GM19351 (cell line): ENCODE measurements around the gene VAT1L.

Experiments
- ATAC-seq: cut with Tn5 transposase; IDR thresholded peaks from one replicate; pipeline ENCODE4 v1.9.1; 2021; ENCODE audit warnings: mild to moderate bottlenecking, moderate library complexity; ENCODE audit not compliant: unreplicated experiment

The VAT1L gene, protein sequence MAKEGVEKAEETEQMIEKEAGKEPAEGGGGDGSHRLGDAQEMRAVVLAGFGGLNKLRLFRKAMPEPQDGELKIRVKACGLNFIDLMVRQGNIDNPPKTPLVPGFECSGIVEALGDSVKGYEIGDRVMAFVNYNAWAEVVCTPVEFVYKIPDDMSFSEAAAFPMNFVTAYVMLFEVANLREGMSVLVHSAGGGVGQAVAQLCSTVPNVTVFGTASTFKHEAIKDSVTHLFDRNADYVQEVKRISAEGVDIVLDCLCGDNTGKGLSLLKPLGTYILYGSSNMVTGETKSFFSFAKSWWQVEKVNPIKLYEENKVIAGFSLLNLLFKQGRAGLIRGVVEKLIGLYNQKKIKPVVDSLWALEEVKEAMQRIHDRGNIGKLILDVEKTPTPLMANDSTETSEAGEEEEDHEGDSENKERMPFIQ

DNA sequence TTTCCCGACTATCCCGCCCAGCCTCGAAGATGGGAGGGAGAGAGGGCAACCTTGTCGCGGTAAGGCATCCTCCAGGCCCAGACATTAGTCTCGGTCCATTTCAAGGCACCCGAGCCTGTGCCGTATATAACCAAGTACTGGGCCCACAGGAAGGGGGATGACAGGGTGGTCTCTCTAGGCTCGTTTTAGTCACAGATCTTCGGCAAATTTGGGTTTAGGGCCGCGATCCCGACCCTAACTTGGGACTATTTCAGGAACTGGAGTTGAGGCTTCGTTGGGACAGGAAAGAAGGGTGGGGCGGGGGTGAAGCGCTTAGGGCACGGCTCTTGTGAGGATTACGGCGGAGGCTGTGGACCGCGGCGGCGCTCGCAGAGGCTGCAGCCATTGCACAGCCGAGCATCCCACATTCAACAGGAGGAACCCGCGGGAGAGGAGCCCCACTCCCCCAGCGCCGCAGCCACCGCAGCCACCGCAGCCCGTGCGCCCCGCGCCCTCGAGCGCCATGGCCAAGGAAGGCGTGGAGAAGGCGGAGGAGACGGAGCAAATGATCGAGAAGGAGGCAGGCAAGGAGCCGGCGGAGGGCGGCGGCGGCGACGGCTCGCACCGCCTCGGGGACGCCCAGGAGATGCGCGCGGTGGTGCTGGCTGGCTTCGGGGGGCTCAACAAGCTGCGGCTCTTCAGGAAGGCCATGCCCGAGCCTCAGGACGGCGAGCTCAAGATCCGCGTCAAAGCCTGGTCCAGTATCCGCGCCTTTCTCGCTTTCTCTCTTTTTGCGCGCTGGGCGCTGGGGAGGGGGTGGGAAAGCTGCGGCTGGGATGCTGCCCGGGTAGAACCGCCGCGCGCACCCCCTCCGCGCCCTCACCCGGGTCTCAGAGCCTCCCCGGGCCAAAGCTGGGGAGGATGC lies at the start of gene VAT1L:
TSS of gene VAT1L (plus strand) at position 384 of the 904 bp plus-strand sequence. CDS start at position 503, 119 bp downstream.
- peak; percentile 89 for ATAC-seq

DNA sequence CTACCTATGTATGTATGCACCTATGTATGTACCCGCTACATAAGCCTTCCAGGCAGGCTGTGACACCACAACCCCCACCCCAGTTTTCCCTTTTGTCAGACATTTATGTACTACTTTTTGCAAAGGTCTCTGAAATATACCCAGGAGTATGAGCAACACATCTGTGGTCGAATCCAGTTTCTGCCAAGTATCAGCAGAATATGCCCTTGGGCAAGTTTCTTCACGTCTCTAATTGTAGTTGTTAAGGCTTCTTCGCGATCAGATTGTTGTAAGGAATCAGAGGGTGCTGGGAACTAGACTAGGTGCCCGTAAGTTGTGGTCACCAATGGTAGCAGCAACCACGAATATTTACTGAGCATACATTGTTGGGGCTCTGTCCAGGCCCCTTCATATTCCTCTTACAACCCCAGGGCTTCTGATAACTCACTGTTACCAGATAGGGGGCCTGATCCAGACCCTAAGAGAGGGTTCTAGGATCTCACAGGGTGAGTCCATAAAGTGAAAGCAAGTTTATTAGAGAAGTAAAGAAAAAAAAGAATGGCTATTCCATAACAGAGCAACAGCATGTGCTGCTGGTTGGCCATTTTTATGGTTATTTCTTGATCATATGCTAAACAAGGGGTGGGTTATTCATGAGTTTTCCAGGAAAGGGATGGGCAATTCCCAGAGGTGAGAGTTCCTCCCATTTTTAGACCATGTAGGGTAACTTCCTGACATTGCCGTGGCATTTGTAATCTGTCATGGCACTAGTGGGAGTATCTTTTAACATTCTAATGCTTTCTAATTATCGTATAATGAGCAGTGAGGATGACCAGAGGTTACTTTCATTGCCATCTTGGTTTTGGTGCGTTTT lies 49.4 kb upstream of the VAT1L start:
- ATAC-seq: no peak

DNA sequence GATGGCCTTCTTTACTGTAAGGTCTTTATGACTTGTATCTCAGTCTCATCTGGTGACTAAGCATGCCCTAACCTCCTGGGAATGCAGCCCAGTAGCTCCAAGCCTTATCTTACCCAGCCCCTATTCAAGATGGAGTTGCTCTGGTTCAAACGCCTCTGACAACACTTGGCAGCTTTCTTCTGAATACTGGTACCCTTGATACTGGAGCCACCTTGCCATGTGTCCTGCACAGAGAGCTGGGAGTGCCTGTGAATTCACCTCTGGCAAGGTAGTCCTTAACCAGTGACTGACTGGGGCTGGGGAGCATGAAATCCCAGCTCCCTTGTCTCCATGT lies 48.8 kb upstream of the VAT1L start:
- ATAC-seq: no peak

DNA sequence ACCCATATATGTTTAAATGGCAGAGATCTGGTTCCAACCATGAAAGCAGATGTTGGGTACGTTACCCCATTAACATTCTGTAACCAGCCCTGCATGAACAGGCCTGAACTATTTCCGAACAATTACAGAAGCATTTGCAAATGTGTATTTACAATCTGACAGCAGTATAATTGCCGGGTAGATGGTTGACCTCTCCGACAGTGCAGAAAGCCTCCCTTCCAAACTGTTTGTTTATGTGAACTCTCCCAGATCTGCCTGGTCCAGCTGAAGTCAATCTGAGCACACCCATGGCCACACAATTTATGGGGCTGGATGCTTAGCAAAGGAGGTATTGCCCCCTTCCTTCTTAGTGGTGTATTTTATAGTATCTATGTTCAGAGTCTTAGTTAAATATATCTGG lies 44.2 kb upstream of the VAT1L start:
- ATAC-seq: no peak

DNA sequence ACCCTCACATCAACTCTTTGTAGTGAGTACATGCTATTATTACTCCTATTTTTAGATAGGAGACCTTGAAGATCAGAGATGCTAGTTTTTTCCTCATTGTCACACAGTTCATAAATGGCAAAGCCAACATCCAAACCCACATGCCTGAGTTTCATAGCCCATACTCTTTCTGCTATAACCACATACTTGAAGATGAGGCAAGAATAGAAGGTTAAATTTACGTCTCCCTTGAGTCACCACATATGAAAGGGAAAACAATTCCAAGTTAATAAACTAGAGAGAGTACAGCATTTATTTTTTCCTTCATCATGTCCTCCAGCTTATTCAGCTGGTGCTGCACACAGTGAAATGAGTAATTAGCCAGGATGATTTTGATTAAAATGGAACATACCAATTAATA lies 42.4 kb upstream of the VAT1L start:
- no peak for ATAC-seq

DNA sequence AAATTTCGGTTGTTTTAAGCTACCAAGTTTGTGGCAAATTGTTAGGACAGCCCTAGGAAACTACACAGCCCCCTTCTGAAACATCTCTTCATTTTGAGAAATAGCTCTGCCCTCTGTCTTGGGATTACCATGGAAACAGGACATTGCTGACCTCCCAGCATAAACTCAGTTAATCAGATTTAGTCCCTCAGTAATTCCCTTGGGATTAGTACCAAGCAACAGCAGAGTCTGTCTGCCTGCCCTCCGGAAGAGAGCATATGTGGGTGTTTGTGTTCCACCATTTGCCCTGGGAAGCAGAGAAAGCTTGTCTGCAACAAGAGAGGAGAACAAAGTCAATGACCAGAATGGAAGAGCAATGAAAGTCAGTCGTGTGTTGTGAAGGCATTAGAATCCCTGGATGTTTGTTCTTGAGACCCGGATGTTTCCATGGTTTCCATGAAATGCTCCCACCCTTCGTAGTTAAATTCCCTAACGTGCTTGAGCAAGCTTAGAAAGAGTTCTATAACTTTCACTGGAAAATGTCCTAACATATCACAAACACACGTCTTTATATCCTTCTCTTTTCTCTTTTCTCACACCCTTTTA lies 39.9 kb upstream of the VAT1L start:
- ATAC-seq: no peak

DNA sequence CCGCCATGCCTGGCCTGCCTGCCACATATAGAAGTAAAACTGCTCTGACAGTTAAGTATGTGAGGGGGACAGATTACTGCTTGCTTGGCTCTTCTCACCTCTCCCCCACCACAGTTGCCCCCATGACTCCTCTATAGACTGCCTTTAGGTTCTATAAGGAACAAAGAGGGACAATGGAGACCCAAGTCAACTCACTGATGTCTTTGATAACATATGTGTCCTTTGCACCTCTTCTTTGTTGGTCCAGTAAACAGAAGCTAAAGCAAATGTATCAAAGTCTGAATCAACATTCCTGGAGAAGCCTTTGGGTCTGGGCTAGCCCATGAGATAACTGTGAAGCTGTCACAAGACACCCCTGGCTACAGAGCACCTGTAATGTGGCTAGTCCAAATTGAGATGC lies 38.9 kb upstream of the VAT1L start:
- ATAC-seq: no peak

DNA sequence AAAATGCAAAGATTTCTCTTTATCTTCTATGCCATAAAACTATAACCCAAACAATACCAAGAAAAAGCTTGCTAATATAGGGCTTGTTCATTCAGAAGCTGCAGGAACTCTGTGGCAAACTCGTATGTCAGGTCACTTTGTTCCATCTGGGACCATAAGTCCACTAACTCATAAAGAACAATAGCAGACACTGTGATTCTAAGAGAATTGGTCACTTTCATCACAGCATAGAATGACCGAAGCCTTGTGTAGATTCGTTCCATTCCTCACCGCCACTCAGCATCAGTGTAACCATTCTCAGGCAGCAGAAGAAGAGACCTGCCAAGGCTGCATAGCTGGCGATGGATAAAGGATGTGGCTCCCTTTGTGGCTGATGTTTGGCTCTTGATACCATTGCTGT lies 30.3 kb upstream of the VAT1L start:
- no peak for ATAC-seq

DNA sequence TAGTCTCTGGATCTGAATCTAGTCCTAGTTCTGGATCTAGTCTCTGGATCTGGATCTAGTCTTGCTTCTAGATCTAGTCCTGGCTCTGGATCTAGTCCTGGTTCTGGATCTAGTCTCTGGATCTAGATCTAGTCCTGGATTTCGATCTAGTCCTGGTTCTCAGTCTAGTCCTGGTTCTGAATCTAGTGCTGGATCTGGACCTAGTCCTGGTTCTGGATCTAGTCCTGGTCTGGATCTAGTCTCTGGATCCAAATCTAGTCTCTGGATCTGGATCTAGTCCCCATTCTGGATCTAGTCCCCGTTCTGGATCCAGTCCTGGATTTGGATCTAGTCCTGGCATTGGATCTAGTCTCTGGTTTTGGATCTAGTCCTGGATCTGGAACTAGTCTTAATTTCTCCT lies 29.9 kb upstream of the VAT1L start:
- ATAC-seq: no peak

DNA sequence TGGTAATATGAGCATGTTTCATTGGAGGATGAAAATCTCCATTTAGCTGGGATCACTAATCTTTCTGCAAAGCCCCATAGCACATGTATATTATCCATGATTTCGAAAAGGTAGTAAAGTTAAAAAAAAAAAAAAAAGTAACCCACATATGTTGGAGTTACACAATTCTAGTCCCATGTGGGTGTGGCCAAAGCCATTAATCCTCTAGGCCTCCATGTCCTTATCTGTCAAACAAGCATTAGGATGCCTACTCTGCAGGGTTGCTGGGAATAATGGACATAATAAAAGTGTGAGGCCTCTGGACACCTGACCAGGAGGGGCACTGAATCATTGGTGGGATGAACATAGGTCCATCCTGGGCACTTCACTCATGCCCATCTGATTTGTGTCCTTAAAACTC lies 29.2 kb upstream of the VAT1L start:
- no peak for ATAC-seq

DNA sequence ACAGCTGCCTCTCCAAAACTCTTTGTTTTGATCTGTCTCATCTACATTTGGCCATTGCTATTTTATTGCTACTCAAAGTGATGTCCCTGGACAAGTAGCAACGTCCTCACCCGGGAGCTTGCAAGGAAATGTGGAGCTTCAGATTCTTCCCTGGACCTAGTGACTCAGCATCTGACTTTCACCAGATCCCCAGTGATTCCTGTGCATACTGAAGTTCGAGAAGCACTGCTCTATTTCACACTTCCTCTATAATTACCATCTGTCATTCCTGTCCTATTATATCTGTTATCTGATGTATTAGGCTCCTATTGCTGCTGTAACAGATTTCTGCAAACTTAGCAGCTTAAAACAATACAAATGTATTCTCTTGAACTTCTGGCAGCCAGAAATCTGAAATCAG lies 28.5 kb upstream of the VAT1L start:
- no peak for ATAC-seq

DNA sequence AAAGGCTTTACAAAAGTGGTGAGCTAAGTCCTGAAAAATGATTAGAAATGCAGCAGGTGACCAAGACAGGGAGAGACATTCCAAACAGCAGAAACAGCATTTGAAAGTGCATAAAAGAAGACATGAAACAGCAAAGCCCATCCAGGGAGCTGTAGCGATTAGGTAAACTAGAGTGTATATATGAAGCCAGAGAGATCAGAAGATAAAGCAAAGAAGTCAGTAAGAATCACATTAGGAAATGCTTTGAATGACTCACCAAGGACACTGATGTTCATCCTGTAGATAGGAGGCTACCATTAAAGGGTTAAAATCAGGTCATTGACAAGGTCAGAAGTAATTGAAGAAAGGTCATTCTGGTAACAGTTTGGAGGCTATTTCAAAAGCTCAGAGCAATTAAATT lies 27.6 kb upstream of the VAT1L start:
- no peak for ATAC-seq

DNA sequence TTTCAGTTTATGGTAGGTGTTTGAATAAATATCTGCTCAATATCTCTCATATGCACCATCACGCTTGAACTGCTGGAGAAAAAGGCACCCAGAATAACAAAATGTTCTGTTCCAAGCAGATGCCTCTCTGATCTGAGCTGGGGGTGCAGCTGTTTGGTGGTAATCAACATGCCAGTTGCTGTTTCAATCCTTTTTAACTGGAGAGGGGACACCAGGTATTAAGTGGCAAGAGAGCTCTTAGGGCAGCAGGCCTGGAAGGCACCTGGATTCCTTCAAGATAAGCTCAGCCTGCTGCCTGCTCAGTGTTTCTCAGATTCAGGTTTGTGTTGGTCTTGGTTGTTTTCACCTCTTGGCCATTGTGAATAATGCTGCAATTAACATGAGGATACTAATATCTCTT lies 27.2 kb upstream of the VAT1L start:
- ATAC-seq: no peak

DNA sequence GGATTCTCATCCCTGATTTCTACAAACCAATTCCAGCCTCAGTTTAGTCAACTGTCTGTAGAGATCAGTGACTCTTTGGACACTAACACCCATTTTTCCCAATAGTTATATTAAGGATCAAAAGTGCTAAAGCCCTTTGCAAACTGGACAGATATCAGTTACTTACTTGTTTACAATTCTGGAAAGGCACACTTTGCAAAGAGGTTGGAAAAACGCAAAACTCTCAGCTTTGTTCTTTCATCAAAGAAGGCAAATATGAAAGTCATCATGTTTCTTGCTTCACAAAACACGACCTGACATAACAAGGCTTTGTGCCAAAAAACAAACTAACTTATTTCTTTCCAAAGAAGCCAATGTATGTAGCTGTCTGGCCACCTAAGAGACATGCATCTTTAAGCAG lies 26.1 kb upstream of the VAT1L start:
- no peak for ATAC-seq

DNA sequence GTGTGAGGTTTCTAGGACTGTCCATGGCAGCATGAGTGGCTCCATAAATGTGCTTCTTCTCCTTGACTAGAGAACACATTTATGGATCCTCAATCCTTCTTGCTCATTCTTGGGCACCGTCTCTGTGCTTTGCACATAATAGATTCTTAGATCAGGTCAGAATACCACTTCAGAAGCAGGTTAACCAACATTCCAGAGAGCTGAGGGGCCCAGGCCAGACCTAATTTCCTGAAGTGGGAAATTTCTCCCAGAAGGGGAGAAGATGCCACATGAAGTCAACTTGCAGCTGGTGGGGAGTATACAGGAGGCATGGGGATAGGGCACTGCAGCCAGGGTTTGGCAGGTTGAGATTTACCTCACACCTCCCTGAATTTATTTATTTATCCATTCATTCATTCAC lies 24.4 kb upstream of the VAT1L start:
- ATAC-seq: no peak

DNA sequence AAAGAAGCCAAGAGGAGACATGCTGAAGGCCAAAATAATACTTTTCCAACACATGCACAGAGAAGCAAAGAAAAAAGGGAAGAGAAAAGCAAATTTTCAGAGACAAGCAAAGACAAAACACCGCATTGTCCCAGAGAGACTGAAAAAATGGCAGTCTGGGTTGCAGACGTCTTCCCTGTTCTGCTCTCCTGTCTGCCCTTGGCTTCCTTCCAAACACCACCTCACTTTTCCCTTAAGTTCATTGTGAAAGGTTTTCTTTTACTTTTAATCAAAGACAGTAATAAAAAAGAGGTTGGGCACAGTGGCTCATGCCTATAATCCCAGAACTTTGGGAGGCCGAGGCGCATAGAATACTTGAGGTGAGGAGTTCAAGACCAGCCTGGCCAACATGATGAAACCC lies 21.2 kb upstream of the VAT1L start:
- no peak for ATAC-seq

DNA sequence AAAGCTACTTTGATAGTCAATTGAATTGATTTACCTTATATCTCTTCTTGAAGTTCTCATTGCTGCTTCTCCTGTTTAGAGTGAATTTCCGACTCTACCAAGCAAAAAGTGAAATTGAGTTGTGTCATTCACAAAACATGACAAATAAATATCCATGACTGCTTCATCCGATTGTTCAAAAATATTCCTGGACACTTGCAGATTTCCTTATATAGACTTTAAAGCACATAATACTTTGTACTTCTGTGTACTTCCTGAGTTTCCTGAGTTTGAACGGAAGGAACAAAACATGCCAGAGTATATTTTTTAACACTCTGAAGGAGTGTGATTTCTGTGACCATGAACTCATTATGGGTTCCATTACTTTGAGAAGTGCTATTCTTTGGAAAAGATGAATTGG lies 20.5 kb upstream of the VAT1L start:
- ATAC-seq: no peak

DNA sequence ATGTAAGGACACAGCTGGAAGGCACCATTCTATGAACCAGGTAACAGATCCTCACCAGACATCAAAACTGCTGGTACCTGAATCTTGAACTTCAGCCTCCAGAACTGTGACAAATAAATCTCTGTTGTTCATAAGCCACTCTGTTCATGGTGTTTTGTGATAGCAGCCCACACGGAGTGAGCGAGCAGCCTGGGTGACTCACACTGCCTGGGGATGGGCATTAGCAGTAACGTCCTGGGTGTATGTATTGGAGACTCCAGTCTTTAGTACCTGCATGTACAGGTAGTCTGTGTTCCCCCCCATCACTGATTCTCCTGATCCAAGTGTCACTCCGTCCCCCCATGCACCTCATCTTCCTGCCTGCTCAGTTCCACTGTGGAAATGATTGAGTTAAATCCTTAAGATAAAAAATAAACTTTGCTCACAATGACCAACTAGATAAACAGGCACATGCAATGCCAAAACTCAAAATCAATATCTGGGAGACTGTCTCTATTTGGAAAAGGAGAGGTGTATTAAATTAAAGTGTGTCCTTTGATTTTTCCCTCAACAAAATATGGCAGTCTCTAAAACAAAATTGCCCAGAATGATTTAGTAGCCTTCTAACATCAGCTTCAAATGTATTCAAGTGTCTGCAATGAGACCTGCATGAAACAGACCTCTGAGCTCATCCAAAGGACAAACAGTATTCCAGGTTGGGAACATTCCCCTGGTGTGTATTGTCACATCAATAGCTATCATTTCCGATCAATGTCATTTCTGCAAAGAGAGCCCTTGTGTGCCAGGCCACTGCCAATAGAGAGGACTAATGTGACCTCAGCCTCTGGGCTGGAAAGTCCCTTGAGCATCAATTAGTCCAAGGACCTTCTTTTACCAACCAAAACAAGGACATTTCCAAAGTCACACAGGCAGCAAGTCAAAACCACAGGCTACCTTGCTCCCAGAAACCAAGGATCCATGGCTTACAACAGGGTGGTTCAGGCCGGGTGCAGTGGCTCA lies 12.2 kb upstream of the VAT1L start:
- no peak for ATAC-seq

DNA sequence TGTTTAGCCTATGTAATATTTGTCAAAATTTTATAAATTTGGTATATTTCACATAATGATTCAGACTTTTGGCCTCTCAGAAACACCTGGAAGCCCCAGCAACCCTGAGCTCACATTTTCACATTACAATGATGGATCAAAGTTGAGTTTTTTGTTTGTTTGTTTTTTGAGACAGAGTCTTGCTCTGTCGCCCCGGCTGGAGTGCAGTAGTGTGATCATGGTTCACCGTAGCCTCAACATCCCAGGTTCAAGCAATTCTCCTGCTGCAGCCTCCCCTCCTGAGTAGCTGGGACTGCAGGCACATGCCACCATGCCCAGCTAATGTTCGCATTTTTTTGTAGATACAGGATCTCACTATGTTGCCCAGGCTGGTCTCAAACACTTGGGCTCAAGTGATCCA lies 10.6 kb upstream of the VAT1L start:
- ATAC-seq: no peak

DNA sequence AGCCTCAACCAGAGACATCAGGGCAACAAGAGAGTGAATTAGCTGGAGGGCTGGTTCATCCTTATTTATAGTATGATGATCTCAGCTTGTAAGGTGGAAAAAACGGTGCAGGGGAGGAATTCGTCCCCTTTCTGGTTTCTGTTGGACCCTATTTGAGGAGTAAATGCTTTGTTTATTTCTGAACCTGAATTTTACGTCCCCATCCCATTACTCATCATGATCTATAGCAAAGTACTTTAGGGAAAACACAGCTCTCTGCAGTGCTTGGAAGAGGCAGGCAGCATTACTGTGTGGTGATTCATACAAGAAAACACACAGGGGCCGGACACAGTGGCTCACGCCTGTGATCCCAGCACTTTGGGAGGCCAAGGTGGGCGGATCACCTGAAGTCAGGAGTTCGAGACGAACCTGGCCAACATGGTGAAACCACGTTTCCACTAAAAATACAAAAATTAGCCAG lies 8.0 kb upstream of the VAT1L start:
- no peak for ATAC-seq
